CD4-positive, alpha-beta T cell treated with Interleukin-4 for 1 hour (primary cell): ENCODE measurements around the gene APBA2.

Experiments
- DNase-seq, 2 donors: peaks; one replicate each; pipeline ENCODE4 v3.0.0-alpha.2; 2020 to 2022

APBA2 gene

GRCh38 chr15:28897861-28898585 lies 12.2 kb downstream of the APBA2 start:
- DNase-seq: no peak

DNA sequence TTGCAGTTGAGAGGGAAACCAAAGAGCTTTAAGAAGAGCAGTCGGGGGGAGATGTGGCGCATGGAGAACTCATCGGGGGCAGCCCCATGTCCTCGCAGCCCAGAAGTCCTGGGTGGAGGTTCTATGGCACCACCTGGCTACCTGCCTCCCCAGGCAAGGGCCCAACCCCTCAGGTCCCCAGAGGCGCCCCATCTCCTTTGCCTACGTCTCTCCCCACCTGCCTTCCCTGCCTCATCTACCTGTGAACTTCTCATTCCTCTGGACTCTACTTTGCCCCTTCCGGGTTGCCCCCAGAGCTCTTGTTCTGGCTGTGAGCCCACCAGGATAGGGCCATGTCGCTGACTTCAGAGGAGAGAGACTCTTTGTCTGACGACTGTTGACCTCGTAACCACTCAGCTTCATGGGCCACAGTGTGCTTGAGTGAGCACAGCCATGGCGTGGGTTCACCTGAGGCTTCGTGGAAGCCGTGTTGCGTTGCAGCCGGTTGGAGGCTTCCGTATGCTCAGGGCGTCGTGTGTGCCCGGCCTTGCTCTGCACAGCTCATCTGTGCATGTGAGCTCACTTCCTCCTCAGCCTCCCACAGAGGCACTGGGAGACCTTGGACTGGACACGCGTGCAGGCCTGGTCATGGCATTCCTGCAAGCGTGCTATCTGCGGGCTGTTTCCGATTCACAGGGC lies 13.4 kb downstream of the APBA2 start:
- no peak for DNase-seq

DNA sequence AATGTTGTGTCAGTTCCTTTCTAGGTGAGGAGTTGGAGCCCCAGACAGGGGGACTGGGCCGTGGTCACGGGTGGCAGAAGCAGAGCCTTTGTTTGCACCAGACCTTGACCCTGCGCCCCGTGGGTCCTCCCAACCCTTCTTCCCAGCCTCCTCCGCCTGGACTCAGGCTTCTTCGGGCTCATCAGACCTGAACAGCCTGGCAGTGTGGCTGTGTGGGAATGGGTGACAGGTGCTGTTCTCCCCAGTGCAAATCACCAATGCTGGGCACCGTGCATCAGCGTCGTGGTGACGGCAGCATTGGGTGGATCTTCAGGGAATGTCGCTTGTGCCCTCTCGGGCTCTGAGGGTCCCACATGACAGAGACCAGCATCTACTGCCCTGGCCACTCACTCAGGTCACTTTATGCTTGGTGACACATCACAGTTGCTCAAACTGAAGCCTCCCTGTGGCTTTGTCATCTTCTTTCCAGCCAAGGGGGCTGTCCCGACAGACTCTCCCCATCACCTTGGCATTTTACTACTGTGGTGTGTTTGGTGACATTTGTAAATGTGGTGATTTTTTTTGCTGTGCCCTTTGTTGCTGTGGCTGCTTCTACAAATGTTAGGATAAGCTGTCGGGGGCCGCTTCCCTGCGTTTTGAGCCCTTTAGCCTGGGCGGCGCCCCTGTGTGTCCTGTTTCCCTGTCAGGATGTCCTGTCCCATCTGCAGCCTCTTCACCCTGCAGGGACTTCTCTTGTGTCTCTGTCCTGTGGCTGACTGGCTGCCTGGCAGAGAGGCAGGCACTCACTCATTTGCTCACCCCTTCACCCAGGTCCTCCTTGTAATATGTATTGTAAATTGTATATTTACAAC lies 14.5 kb downstream of the APBA2 start:
- no peak for DNase-seq

- DNase-seq: no peak
These were observed 15.3 kb downstream of the APBA2 start for GRCh38 chr15:28900892-28901586.

- no peak for DNase-seq
These were observed 15.8 kb downstream of the APBA2 start for GRCh38 chr15:28901587-28901980.

GRCh38 chr15:28901987-28902745 lies 16.4 kb downstream of the APBA2 start:
- DNase-seq: no peak

- DNase-seq: no peak
These were observed 17.1 kb downstream of the APBA2 start for GRCh38 chr15:28902856-28903255.

GRCh38 chr15:28903555-28903954 lies 17.8 kb downstream of the APBA2 start:
- no peak for DNase-seq

- DNase-seq: no peak
These were observed 18.2 kb downstream of the APBA2 start for GRCh38 chr15:28904003-28904402.

DNA sequence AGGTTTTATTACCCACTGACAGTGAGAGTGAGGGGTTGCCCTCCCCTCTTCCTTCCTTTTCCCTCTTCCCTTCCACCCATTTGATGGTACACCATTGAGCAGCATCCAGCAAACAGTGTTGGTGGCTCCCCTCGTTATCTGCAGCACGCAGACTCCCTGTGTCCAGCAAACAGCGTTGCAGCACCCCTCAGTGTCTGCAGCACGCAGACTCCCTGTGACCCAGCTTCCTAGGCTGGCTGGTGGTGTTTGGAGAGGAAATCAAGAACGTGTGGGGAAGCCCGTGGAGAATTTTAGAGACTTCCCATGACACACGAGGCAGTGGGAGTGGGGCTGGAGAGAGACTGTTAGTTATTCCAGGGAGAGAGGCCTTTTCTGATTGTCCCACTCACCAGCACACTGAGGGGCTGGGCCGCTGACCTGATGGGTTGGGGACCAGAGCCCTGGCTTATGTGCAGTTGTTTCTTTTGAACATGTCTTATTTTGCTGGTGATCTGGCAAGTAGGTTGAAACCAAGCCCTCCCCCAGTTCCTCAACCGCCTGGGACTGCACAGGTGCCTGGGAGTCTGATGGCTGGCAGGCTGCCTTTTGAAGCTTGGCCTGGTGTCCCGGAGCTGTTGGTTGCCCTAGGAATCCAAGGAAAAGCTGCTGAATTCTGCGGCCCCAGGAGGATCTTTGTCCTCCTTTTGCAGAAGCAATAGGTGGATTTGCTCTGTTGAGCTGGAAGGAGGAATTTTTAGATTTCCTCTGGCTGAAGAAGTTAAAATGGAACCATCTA lies 19.0 kb downstream of the APBA2 start:
- no peak for DNase-seq

GRCh38 chr15:28907338-28907960 lies 21.7 kb downstream of the APBA2 start:
- no peak for DNase-seq

- DNase-seq: no peak
These were observed 24.3 kb downstream of the APBA2 start for GRCh38 chr15:28909958-28910500.

DNA sequence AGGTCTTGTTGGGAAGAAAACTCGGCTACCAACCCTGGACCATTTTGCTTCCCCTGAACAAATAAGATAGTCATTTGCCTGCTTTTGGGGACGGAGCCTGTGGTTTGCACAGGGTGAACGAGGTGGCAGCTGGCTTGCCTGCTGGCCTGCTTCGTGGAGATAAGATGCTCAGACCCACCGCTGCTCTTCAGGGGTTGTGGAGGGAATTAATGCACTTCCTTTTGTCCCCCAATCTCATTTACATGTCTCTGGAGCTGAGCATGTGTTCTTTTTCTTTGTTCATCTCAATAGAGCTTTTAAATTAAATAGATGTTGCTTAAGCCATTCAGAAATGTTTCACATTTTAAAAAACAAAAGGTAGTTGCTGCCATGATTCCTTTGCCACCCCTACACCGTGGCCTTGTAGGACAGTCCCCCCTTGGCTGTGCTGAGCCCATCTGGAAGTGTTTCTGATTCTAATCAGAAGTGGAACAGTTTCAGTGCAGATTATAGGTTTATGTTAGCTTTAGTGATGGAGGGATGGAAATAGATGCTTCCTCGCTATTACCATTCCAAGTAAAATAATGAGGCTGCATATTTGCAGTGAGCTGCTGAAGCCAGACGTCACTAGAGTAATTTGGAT lies 25.6 kb downstream of the APBA2 start:
- DNase-seq: no peak

DNA sequence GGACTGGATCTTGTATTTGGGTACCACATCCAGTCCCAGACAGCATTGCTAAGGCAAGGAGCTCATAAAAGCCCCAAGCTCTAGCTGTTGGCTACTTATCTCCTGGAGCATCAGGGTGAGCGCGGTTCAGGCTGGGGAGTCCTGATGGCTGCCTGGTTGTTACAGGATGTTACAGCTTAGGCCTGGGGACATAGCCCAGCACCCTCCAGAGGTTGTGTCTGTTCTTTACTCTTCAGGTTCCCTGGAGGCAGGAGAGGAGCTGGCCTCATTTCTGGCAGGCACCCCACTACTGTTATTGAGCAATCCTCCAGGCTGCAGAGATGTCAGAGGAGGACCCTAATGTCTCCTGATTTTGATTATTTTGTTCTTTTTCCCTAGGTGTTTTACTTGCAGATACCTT lies 26.6 kb downstream of the APBA2 start:
- no peak for DNase-seq

- no peak for DNase-seq
These were observed 27.5 kb downstream of the APBA2 start for GRCh38 chr15:28913171-28913765.

GRCh38 chr15:28914046-28914445 lies 28.3 kb downstream of the APBA2 start:
- no peak for DNase-seq

DNA sequence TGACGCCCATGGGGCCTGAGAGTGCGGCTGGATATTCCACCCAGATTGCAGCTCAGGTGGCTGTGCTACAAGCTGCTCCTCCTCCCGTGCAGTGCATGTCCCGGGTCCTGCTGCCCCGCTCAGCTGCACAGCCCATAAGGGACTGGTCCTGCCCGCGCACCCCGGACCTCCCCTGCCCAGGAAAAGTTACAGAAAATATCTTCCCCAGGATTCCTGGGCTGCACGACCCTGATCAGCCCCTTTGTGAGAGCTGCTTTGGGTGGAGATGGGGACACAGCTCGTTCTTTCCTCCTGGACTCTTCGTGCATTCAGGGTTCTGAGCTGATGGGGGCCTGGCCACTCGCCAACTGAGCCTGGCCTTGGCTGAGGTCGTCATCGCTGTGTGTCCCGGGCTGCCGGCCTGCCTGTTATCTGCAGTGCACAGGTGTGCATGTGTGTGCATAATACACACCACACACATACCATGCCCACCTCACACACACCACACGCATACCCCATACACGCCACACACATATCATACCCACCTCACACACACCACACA lies 28.8 kb downstream of the APBA2 start:
- DNase-seq: no peak

DNA sequence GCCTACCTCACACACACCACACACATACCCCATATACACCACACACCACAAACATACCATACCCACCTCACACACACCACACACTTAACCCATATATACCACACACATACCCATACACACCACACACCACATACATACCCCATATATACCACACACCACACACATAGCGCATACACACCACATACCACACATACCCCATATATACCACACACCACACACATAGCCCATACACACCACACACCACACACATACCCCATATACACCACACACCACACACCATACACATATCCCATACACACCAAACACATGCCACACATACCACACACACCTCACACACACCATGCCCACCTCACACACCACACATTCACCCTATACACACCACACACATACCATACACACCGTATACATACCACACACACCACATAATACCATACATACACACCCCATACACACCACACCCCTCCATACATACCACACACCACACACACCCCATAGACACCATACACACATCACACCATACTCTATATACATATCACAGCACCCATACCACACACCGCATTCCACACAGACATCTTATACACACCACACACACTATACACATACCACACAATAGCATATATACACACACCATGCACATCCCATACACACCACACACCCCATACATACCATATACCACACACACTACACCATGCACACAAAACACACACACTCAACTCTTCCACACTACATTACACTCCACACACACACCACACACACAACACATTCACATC lies 29.5 kb downstream of the APBA2 start:
- no peak for DNase-seq

DNA sequence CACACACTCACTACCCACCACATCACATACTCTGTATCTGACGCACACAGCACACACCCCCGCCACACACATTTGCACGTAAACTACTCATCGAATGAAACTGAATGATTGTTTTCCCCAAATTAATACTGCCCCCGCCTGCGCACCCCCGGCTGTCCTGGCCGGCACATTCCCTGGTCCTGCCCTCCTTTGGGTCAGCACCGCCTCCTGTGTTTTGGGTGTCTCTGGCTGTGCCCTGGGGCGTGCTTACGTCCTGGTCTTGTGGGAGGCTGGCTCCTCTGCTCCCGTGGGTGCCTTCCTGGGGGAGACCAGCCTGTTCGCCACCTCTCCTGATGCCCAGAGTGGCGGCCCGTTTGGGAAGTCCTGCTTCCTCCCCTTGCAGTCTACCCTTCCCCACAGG lies 30.2 kb downstream of the APBA2 start:
- no peak for DNase-seq
